H4 (cell line): Measurements from ENCODE around the gene CCDC150. TPM values are rescaled to one million over a fixed set of nuclear protein-coding genes. Genes with fewer than 3 reads are reported as not detected.
"Not testable (repeated sequence)": the region's sequence is repeated elsewhere in the genome, so short reads cannot be mapped to it uniquely, and the experiment has no call there.

ENCODE experiments used
- DNase-seq: peaks from one replicate; pipeline ENCODE4 v3.0.0-alpha.2; 2015; ENCODE audit warnings: low spot score
- total RNA-seq: library from RNA; depleted of rRNA; stranded (reverse); fragments of >200 nt; shearing (Covaris generic); gene quantifications from 2 replicates; pipeline ENCODE4 v1.2.3, GENCODE V29; 2014

The CCDC150 gene
- total RNA-seq, 1 experiment from 2014 or later, result 2.3 TPM

GRCh38 chr2:196635156-196635555, 4.4 kb upstream of the CCDC150 start:
- no peak for DNase-seq

DNA sequence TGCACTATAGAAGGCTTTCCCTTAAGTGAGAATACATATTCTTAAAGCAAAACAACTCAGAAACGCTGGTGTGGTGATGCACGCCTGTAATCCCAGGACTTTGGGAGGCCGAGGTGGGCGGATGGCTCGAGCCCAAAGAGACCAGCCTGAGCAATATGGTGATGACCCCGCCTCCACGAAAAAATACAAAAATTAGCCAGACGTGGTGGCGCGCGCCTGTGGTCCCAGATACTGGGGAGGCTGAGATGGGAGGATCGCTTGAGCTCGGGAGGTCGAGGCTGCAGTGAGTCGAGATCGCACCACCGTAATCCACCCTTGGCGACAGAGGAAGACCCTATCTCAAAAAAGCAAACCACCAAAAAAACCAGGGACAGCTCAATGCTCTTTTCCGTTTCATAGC, 750 bp upstream of the CCDC150 start:
- DNase-seq, result no peak

- DNase-seq, result no peak
Measured at GRCh38 chr2:196640031-196640548, 575 bp downstream of the CCDC150 start.

DNA sequence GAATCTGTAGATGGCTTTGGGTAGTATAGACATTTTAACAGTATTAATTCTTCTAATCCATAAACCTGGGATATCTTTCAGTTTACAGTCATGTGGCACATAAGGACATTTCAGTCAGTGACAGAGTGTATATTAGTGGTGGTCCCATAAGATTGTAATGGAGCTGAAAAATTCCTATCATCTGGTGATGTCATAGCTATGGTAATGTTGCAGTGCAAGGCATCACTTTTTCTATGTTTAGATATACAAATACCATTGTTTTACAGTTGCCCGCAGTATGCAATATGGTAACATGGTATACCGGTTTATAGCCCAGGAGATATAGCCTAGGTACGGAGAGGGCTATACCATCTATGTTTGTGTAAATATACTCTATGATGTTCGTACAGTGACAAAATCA, 9.7 kb downstream of the CCDC150 start:
- no peak for DNase-seq

DNA sequence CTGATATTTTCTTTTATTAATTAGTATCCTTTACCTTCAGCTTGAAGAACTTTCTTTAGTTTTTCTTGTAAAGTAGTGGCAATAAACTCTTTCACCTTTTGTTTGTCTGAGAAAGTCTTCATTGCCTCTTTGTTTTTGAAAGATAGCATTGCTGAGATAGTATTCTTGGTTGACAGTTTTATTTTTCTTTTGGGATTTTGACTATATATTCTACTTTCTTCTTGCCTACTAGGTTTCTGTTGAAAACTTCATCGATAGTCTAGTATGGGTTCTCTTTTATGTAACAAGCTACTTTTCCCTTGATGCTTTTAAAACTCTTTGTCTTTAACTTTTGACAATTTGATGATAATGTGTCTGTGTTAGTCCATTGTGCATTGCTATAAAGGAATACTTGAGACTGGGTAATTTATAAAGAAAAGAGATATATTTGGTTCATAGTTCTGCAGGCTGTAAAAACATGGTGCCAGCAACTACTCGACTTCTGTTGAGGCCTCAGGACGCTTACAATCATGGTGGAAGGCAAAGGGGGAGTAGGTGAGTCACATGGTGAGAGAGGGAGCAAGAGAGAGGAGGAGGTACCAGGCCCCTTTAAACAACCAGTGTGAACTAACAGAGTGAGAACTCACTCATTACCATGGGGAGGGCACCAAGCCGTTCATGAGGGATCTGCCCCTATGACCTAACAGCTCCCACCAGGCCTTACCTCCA, 12.0 kb downstream of the CCDC150 start:
- DNase-seq, result no peak

GRCh38 chr2:196652869-196653268, 13.4 kb downstream of the CCDC150 start:
- no peak for DNase-seq

- no peak for DNase-seq
Measured at GRCh38 chr2:196653843-196654242, 14.3 kb downstream of the CCDC150 start.

GRCh38 chr2:196655761-196656160, 16.2 kb downstream of the CCDC150 start:
- no peak for DNase-seq

DNA sequence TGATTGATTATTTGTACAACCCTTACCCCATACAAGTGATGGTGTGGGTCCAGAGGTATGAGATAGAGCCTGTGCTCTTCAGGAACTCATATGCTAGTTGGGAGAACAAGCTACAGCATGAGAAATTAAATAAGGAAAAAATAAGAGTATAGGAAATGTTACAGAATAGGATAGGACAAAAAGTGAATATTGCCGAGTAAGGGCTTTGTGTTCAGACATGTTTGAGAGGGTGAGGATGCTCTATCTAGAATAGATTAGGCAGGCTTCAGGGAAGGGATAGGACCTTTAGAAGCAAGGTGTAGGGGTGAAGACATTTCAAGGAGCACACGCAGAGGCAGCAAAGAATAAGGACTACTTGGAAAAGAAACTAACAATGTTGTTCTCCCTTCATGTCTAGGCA, 17.8 kb downstream of the CCDC150 start:
- no peak for DNase-seq

GRCh38 chr2:196659844-196660243, 20.3 kb downstream of the CCDC150 start:
- no peak for DNase-seq

DNA sequence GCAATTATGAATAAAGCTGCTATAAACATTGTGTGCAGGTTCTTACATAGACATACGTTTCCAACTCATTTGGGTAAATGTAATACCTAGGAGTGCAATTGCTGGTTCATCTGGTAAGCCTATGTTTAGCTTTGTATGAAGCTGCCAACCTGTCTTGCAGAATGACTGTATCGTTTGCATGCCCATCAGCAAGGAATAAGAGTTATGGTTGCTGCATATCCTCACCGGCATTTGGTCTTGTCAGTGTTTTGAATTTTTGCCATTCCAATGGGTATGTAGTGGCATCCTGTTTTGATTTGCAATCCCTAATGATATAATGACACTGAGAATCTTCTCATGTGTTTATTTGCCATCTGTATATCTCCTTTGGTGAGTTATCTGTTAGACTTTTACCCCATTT, 20.7 kb downstream of the CCDC150 start:
- no peak for DNase-seq

GRCh38 chr2:196670342-196670741, 30.8 kb downstream of the CCDC150 start:
- no peak for DNase-seq

DNA sequence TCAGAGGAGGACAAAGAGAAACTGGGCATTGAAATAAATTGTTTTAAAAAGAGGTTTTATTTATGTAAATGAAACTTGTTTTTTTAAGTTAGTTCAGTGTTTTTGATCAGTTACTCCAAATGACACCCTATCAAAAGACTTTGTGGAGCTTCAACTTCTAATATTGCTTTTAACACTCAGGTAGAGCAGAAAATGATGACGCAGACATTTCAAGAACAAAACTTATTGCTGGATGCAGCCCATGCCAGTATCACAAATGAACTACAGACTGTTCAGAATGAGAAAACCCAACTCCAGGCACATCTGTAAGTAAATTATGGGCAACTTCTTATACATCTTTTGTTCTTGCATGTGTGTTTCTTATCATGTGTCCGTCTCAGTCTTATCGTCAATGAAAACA, 36.4 kb downstream of the CCDC150 start:
- no peak for DNase-seq

GRCh38 chr2:196677404-196677803, 37.9 kb downstream of the CCDC150 start:
- DNase-seq, result peak; percentile 24

- DNase-seq, result no peak
Measured at GRCh38 chr2:196679368-196679767, 39.9 kb downstream of the CCDC150 start.

GRCh38 chr2:196681510-196681909, 42.0 kb downstream of the CCDC150 start:
- no peak for DNase-seq

- DNase-seq, result no peak
Measured at GRCh38 chr2:196685792-196686191, 46.3 kb downstream of the CCDC150 start.

DNA sequence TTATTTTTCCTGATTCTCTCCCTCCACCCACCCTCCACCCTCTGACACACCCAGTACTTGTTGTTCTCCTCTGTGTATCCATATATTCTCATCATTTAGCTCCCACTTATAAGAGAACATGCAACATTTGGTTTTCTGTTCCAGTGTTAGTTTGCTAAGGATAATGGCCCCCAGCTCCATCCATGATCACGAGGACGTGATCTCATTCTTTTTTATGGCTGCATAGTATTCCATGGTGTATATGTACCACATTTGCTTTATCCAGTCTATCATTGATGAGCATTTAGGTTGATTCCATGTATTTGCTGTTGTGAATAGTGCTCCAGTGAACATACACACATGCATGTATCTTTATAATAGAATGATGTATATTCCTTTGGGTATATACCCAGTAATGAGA, 47.2 kb downstream of the CCDC150 start:
- DNase-seq, result not testable (repeated sequence)

GRCh38 chr2:196696423-196697079, 57.0 kb downstream of the CCDC150 start:
- peak; percentile 76 for DNase-seq

DNA sequence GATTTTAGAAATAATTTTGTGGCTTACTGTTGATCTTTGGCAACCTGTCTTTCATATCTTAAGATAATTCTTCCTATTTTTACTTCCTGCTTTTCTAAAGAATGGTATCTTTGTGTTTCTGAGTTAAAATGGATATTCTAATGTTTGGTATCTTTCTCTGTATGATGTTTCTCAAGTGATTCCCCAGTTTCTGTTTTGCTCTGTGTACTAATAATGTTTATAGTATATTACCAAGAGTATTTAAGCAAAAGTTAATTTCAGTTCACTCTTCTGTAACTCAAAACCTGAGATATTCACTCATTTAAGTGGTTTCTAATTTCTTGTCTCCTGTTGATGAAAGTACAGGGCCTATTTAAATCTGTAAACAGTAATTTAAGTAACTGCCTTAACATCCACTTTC, 58.3 kb downstream of the CCDC150 start:
- DNase-seq, result no peak

GRCh38 chr2:196702641-196703040, 63.1 kb downstream of the CCDC150 start:
- DNase-seq, result no peak

DNA sequence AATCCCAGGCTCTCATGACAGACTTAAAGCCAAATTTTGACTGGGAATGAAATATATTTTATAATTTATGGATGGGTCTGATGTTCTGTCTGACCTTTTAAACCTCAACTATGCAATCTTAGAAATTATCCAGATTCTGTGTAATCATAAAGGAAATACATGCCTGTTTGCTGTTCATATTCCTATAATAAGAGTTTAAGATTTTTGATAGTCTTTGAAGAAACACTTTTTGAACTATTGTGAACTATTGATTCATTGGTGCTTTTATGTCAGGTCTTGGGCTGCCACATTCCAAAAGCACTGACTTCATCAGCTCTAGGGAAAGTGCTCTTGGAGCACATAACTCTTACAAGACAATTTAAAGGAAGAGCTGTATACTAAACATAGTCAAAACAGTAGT, 64.2 kb downstream of the CCDC150 start:
- no peak for DNase-seq

GRCh38 chr2:196710056-196710455, 70.5 kb downstream of the CCDC150 start:
- DNase-seq, result not testable (repeated sequence)
